ENCODE data around the gene OSTN.
"Not testable (repeated sequence)": the region's sequence is repeated elsewhere in the genome, so short reads cannot be mapped to it uniquely, and the experiment has no call there.

- TF ChIP-seq EP300 (IDR thresholded peaks at IDR 0.05), result not testable (repeated sequence)
- TF ChIP-seq, protein P1, sequence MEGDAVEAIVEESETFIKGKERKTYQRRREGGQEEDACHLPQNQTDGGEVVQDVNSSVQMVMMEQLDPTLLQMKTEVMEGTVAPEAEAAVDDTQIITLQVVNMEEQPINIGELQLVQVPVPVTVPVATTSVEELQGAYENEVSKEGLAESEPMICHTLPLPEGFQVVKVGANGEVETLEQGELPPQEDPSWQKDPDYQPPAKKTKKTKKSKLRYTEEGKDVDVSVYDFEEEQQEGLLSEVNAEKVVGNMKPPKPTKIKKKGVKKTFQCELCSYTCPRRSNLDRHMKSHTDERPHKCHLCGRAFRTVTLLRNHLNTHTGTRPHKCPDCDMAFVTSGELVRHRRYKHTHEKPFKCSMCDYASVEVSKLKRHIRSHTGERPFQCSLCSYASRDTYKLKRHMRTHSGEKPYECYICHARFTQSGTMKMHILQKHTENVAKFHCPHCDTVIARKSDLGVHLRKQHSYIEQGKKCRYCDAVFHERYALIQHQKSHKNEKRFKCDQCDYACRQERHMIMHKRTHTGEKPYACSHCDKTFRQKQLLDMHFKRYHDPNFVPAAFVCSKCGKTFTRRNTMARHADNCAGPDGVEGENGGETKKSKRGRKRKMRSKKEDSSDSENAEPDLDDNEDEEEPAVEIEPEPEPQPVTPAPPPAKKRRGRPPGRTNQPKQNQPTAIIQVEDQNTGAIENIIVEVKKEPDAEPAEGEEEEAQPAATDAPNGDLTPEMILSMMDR (IDR thresholded peaks at IDR 0.05), result not testable (repeated sequence)
Measured at GRCh38 chr3:191185382-191185781, 13.7 kb upstream of the OSTN start.

Measured in ovary (tissue), 3 donors.